Panc1 (cell line): Measurements from ENCODE around the gene DDB1. TPM values are rescaled to one million over a fixed set of nuclear protein-coding genes. Genes with fewer than 3 reads are reported as not detected.

ENCODE experiments used
- ATAC-seq: fragments of 200-7000 bp; cut with Tn5 transposase; 2 replicates; pipeline ENCODE4 v1.9.1; 2020; ENCODE audit warnings: mild to moderate bottlenecking, moderate library complexity
- BruUV-seq: library from RNA; stranded (reverse); fragments of 400-500 nt; replicated peaks from 2 replicates; lab custom pipeline; 2021; lab: Mats Ljungman, UMichigan
- CTCF ChIA-PET: fragments of 300-600 bp; sonication (Branson Sonifier 250); formaldehyde crosslinking; loops from one replicate; lab custom pipeline; 2022; ENCODE audit warnings: antibody characterized with exemption; lab: Charles Lee
- POLR2A ChIA-PET: fragments of 300-600 bp; sonication (Branson Sonifier 250); formaldehyde crosslinking; loops from one replicate; lab custom pipeline; 2022; ENCODE audit warnings: antibody characterized with exemption; lab: Charles Lee
- DNase-seq: peaks from one replicate; pipeline ENCODE4 v3.0.0-alpha.2; 2010; ENCODE audit warnings: low read depth, low spot score
- H3K27ac ChIP-seq: 2 replicates; pipeline ENCODE4 v1.5.1; 2011; ENCODE audit warnings: mild to moderate bottlenecking, low read length, inconsistent platforms
- H3K27me3 ChIP-seq: fragments of 200-500 bp; sonication (Bioruptor generic); 2 replicates; pipeline ENCODE4 v1.6.0; 2014; ENCODE audit warnings: low read length, inconsistent platforms; ENCODE audit not compliant: control insufficient read depth, insufficient read depth
- H3K36me3 ChIP-seq: fragments of 200-500 bp; sonication (Bioruptor generic); 2 replicates; pipeline ENCODE4 v1.5.1; 2014; ENCODE audit warnings: inconsistent platforms, mild to moderate bottlenecking, low read length, moderate library complexity; ENCODE audit not compliant: control insufficient read depth, insufficient read depth
- H3K4me1 ChIP-seq: 2 replicates; pipeline ENCODE4 v1.5.1; 2011; ENCODE audit warnings: inconsistent platforms, mild to moderate bottlenecking, low read length, moderate library complexity; ENCODE audit not compliant: control insufficient read depth, insufficient read depth
- H3K4me3 ChIP-seq, 2 experiments: 2 replicates each; pipeline ENCODE4 v1.5.1; 2011 to 2012; ENCODE audit warnings: low read depth in 2 of 2, low read length in 2 of 2, mild to moderate bottlenecking in 2 of 2, inconsistent platforms in 1 of 2, moderate library complexity in 1 of 2
- H3K9me3 ChIP-seq: fragments of 200-500 bp; sonication (Bioruptor generic); 2 replicates; pipeline ENCODE4 v1.5.1; 2014; ENCODE audit warnings: low read depth, mild to moderate bottlenecking, inconsistent platforms, low read length, moderate library complexity; ENCODE audit not compliant: control insufficient read depth, insufficient read depth
- POLR2AphosphoS5 ChIP-seq: IDR thresholded peaks from 2 replicates; pipeline ENCODE4 v1.6.1; 2012; ENCODE audit warnings: mild to moderate bottlenecking, low read depth, low read length, moderate library complexity
- SIN3A ChIP-seq: IDR thresholded peaks from 2 replicates; pipeline ENCODE4 v1.6.1; 2012; ENCODE audit warnings: low read depth, mild to moderate bottlenecking, low read length, moderate library complexity, borderline replicate concordance; ENCODE audit not compliant: insufficient read depth
- TCF7L2 ChIP-seq: IDR thresholded peaks from 2 replicates; pipeline ENCODE4 v1.6.1; 2011; ENCODE audit warnings: mild to moderate bottlenecking, low read depth, low read length, inconsistent platforms
- in situ Hi-C: cut with HindIII; loops from 2 replicates; pipeline ENCODE4 v1.10.0; 2016; ENCODE audit warnings: low sequenced_read_pairs, low pct_unique_long_range_greater_than_20kb
- intact Hi-C: fragments of 100-400 bp; cut with micrococcal nuclease; formaldehyde crosslinking; loops from one replicate; pipeline ENCODE4 v1.10.0; 2022; ENCODE audit not compliant: unreplicated experiment
- total RNA-seq: library from RNA; stranded (reverse); gene quantifications from one replicate; pipeline ENCODE4 v1.2.1, GENCODE V29; 2021; ENCODE audit not compliant: unreplicated experiment
- TF ChIP-seq, protein P1 (sequence below): fragments of 450-650 bp; IDR thresholded peaks from 2 replicates; pipeline ENCODE4 v1.5.1; 2017; ENCODE audit warnings: mild to moderate bottlenecking
- TF ChIP-seq, protein P2 (sequence below), 2 experiments: IDR thresholded peaks; 2 replicates each; pipeline ENCODE4 v1.6.1; 2011 to 2012; ENCODE audit warnings: low read depth in 2 of 2, control low read depth in 1 of 2, low read length in 1 of 2, mild to moderate bottlenecking in 1 of 2, moderate library complexity in 1 of 2; ENCODE audit not compliant: insufficient read depth in 1 of 2

Gene DDB1
- total RNA-seq, 1 experiment from 2014 or later = 217 TPM

DNA sequence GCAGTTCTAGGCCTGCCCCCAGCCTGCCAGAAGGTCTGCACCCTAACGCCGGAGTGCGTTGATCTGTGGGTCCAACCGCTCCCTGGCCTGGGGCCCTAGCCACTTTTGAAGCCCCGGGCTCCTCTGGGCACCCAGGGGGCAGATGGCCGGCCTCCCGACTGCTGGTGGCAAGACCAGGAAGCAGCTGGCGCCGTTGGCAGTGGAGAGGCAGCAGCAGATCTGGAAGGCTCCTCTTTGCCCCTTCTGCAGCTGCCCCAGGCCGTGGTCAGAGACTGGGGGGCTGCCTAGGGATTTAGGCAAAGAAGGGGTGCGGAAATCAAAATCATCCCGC, 37.3 kb downstream of the DDB1 start:
- BruUV-seq = no TSS peak
- intact Hi-C loops = no loop called here

DNA sequence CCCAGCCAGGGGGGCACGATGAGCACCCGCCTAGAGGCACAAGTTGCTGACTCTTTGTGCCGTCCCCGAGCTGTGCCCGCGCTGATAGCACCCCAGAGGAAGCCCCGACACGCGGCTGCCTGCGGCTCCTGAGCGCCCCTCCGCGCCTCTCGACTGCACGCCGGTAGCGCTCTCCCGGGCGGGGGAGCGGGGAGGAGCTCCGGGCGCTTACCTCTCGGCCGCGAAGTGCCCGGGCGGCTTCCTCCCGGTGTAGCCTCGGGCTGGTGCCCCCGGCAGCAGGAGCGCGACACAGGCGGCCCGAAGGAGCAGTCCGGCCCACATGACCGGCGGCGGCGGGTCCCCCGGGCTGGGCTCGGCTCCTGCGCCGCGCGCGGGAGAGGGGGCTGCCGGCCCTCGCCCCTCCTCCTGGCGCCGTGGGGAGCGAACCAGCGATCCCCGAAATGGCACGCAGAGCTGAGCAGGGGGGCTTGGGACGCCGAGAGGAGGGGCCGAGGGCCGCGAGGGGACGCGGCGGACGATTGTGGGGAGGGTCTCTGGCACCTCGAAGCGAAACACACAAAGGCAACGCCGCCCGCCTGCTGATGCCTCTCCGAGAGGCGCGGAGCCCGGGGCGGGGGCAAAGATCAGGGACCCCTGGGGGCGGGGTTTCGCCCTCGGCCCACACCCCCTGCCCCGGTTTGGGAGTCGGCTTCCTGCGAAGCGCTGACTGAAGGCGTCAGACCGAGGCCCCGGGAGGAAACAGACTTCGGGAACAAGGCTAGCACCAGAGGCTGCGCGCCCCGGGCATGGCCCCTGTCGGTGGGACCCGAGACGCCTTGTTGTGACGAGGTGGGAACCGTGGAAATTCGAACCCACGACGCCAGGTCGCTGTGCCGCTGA, 37.9 kb downstream of the DDB1 start, which contains the start of gene VWCE:
Gene VWCE (minus strand): TSS at position 600 of the 879 bp plus-strand sequence. CDS start 279 bp downstream, at position 321.
- DNase-seq = no peak
- no TSS peak for BruUV-seq
- in situ Hi-C loops = no loop called here
- H3K9me3 ChIP-seq = no peaks in the 10 kb centered on the region
- no peaks in the 10 kb centered on the region for H3K4me1 ChIP-seq
- peak within 1 kb of the TSS; percentile 48 to 62 for H3K4me3 ChIP-seq
- intact Hi-C loops = no loop called here
- TF ChIP-seq, protein P1, sequence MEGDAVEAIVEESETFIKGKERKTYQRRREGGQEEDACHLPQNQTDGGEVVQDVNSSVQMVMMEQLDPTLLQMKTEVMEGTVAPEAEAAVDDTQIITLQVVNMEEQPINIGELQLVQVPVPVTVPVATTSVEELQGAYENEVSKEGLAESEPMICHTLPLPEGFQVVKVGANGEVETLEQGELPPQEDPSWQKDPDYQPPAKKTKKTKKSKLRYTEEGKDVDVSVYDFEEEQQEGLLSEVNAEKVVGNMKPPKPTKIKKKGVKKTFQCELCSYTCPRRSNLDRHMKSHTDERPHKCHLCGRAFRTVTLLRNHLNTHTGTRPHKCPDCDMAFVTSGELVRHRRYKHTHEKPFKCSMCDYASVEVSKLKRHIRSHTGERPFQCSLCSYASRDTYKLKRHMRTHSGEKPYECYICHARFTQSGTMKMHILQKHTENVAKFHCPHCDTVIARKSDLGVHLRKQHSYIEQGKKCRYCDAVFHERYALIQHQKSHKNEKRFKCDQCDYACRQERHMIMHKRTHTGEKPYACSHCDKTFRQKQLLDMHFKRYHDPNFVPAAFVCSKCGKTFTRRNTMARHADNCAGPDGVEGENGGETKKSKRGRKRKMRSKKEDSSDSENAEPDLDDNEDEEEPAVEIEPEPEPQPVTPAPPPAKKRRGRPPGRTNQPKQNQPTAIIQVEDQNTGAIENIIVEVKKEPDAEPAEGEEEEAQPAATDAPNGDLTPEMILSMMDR = peak; percentile 71; the same call in 1 of the 2 replicates
- TF ChIP-seq POLR2AphosphoS5 = no peak
- TF ChIP-seq, protein P2, sequence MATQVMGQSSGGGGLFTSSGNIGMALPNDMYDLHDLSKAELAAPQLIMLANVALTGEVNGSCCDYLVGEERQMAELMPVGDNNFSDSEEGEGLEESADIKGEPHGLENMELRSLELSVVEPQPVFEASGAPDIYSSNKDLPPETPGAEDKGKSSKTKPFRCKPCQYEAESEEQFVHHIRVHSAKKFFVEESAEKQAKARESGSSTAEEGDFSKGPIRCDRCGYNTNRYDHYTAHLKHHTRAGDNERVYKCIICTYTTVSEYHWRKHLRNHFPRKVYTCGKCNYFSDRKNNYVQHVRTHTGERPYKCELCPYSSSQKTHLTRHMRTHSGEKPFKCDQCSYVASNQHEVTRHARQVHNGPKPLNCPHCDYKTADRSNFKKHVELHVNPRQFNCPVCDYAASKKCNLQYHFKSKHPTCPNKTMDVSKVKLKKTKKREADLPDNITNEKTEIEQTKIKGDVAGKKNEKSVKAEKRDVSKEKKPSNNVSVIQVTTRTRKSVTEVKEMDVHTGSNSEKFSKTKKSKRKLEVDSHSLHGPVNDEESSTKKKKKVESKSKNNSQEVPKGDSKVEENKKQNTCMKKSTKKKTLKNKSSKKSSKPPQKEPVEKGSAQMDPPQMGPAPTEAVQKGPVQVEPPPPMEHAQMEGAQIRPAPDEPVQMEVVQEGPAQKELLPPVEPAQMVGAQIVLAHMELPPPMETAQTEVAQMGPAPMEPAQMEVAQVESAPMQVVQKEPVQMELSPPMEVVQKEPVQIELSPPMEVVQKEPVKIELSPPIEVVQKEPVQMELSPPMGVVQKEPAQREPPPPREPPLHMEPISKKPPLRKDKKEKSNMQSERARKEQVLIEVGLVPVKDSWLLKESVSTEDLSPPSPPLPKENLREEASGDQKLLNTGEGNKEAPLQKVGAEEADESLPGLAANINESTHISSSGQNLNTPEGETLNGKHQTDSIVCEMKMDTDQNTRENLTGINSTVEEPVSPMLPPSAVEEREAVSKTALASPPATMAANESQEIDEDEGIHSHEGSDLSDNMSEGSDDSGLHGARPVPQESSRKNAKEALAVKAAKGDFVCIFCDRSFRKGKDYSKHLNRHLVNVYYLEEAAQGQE (IDR thresholded peaks at IDR 0.05; ENCODE audit: insufficient read depth in 1 of 2, low read depth in 2 of 2, low read length in 1 of 2) = no peak
- no peaks in the 10 kb centered on the region for H3K27me3 ChIP-seq
- ChIA-PET POLR2A (interaction anchor here (0.5 to 0.6 kb wide), 2 partner anchors 128 to 1724 kb away, joined by 9 to 13 read pairs; no protein-coding TSS in a partner anchor), CTCF (no interaction called here)
- no peak within 1 kb of the TSS for H3K27ac ChIP-seq
- peak; percentile 82 for ATAC-seq
- H3K36me3 ChIP-seq = peaks cover 5% of the 10 kb centered on the region; the same call in 1 of the 2 replicates

More for the DNA sequence above, 37.3 kb downstream of the DDB1 start:
- H3K4me3 ChIP-seq = no peak overlapping the region; a peak in 1 of 4 replicates
- CTCF ChIA-PET = no interaction called here
- peak; percentile 11; the same call in 1 of the 2 replicates for ATAC-seq
- no peaks in the 10 kb centered on the region for H3K4me1 ChIP-seq
- in situ Hi-C loops = no loop called here
- TF ChIP-seq SIN3A (no peak), POLR2AphosphoS5 (no peak), TCF7L2 (no peak)
- TF ChIP-seq, protein P2 (IDR thresholded peaks at IDR 0.05; ENCODE audit: insufficient read depth in 1 of 2, low read depth in 2 of 2, low read length in 1 of 2) = no peak
- TF ChIP-seq, protein P1 = no peak
- no peaks in the 10 kb centered on the region for H3K27me3 ChIP-seq
- H3K36me3 ChIP-seq = peaks cover 5% of the 10 kb centered on the region
- POLR2A ChIA-PET = interaction anchor here (0.5 kb wide), 1 partner anchor 1725 kb away, joined by 13 read pairs; no protein-coding TSS in a partner anchor
- no peak overlapping the region for H3K27ac ChIP-seq
- no peaks in the 10 kb centered on the region for H3K9me3 ChIP-seq
- no peak for DNase-seq
